ENCODE data around the gene SELENON. TPM values are rescaled to one million over a fixed set of nuclear protein-coding genes. Genes with fewer than 3 reads are reported as not detected.

Gene SELENON
- total RNA-seq, 1 experiment from 2014 or later = 38.6 TPM

DNA sequence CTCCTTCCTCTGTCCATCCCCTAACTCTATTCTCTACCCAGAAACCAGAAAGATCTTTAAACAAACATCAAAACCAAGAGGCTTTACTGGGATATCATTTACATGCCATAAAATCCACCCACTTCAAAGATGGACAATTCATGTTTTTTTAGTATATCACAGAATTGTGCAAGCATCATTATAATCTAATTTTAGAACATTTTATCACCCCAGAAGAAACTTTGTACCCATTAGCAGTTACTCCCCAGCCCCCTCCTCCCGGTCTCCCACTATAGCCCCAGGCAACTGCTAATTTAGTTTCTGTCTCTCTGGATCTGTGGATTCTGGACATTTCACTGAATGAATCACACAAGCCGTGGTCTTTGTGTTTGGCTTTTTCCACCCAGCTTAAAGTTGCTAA, 4.8 kb upstream of the SELENON start:
- intact Hi-C loops (cut with micrococcal nuclease) = loop anchor here (10.0 kb wide), 1 partner anchor 100 kb away; no protein-coding TSS in a partner anchor
- Histone ChIP-seq H3K27ac (ENCODE audit: low read length) (no peak overlapping the region), H3K4me2 (ENCODE audit: low read length) (no peak overlapping the region), H3K36me3 (ENCODE audit: low read depth, low read length) (no peaks in the 10 kb centered on the region), H3K9me3 (ENCODE audit: low read length) (no peaks in the 10 kb centered on the region), H3K4me3 (ENCODE audit: low read length) (no peak overlapping the region), H3K9ac (ENCODE audit: low read length) (no peak overlapping the region), H4K20me1 (ENCODE audit: low read length) (no peaks in the 10 kb centered on the region), H3K4me1 (ENCODE audit: insufficient read depth, low read length) (peaks cover 12% of the 10 kb centered on the region; the same call in 1 of the 2 replicates), H2AFZ (ENCODE audit: low read length) (no peak overlapping the region), H3F3A (ENCODE audit: low read length, unreplicated experiment) (no peaks in the 10 kb centered on the region), H3K79me2 (ENCODE audit: low read length) (no peaks in the 10 kb centered on the region), H3K27me3 (ENCODE audit: low read length) (no peaks in the 10 kb centered on the region), H3K9me2 (replicated peaks; ENCODE audit: low read length) (no peaks in the 10 kb centered on the region)
- CTCF ChIA-PET = no interaction called here
- no TSS peak for BruUV-seq (replicated peaks)
- POLR2A ChIA-PET (ENCODE audit: unreplicated experiment) = interaction anchor here (0.7 kb wide), 1 partner anchor 49 kb away, joined by 3 read pairs; no protein-coding TSS in a partner anchor
- TF ChIP-seq, protein P1, sequence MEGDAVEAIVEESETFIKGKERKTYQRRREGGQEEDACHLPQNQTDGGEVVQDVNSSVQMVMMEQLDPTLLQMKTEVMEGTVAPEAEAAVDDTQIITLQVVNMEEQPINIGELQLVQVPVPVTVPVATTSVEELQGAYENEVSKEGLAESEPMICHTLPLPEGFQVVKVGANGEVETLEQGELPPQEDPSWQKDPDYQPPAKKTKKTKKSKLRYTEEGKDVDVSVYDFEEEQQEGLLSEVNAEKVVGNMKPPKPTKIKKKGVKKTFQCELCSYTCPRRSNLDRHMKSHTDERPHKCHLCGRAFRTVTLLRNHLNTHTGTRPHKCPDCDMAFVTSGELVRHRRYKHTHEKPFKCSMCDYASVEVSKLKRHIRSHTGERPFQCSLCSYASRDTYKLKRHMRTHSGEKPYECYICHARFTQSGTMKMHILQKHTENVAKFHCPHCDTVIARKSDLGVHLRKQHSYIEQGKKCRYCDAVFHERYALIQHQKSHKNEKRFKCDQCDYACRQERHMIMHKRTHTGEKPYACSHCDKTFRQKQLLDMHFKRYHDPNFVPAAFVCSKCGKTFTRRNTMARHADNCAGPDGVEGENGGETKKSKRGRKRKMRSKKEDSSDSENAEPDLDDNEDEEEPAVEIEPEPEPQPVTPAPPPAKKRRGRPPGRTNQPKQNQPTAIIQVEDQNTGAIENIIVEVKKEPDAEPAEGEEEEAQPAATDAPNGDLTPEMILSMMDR (conservative IDR thresholded peaks at IDR 0.05; ENCODE audit: low read depth, low read length) = no peak
- TF ChIP-seq EZH2phosphoT487 (IDR thresholded peaks at IDR 0.05; ENCODE audit: borderline replicate concordance, low read length) (no peak), EZH2 (IDR thresholded peaks at IDR 0.05; ENCODE audit: low read length, unreplicated experiment) (no peak)
- DNase-seq (no peak), ATAC-seq (no peak)

- POLR2A ChIA-PET (ENCODE audit: unreplicated experiment) = no interaction called here
- no peaks in the 10 kb centered on the region for H4K20me1 ChIP-seq (ENCODE audit: low read length)
- no peaks in the 10 kb centered on the region for H3K36me3 ChIP-seq (ENCODE audit: low read depth, low read length)
- ATAC-seq = peak; percentile 2; the same call in 1 of the 2 replicates
- H3K4me1 ChIP-seq (ENCODE audit: insufficient read depth, low read length) = peaks cover 16% of the 10 kb centered on the region; the same call in 1 of the 2 replicates
- CTCF ChIA-PET = interaction anchor here (1.3 kb wide), 1 partner anchor 187 kb away, joined by 3 read pairs; no protein-coding TSS in a partner anchor
- H3K9me3 ChIP-seq (ENCODE audit: low read length) = no peaks in the 10 kb centered on the region
- H3K9me2 ChIP-seq (replicated peaks; ENCODE audit: low read length) = no peaks in the 10 kb centered on the region
- H3K79me2 ChIP-seq (ENCODE audit: low read length) = peaks cover 6% of the 10 kb centered on the region; the same call in 1 of the 2 replicates
- peak overlapping the region; percentile 12; the same call in 1 of the 2 replicates for H3K4me3 ChIP-seq (ENCODE audit: low read length)
- no peak overlapping the region for H3K27ac ChIP-seq (ENCODE audit: low read length)
- H3F3A ChIP-seq (ENCODE audit: low read length, unreplicated experiment) = no peaks in the 10 kb centered on the region
- intact Hi-C loops (cut with micrococcal nuclease) = loop anchor here (1.0 to 10.0 kb wide), 2 partner anchors 101 to 185 kb away; no protein-coding TSS in a partner anchor
- DNase-seq = peak; percentile 16
- peak overlapping the region; percentile 64 for H3K4me2 ChIP-seq (ENCODE audit: low read length)
- 0 out of 2 replicates have a peak overlapping the region, but pooled peaks have one; percentile 14 for H3K9ac ChIP-seq (ENCODE audit: low read length)
- H2AFZ ChIP-seq (ENCODE audit: low read length) = peak overlapping the region; percentile 88
- BruUV-seq (replicated peaks) = no TSS peak
- H3K27me3 ChIP-seq (ENCODE audit: low read length) = no peaks in the 10 kb centered on the region
- TF ChIP-seq EZH2 (IDR thresholded peaks at IDR 0.05; ENCODE audit: low read length, unreplicated experiment) = no peak
- no peak for TF ChIP-seq EZH2phosphoT487 (IDR thresholded peaks at IDR 0.05; ENCODE audit: borderline replicate concordance, low read length)
- TF ChIP-seq, protein P1 (conservative IDR thresholded peaks at IDR 0.05; ENCODE audit: low read depth, low read length) = no peak
These were observed 3.8 kb upstream of the SELENON start for GRCh38 chr1:25795946-25796810.

All from PC-3 (cell line).